Neural cell (in vitro differentiated cells): ENCODE measurements around the gene CFAP43. TPM values are rescaled to one million over a fixed set of nuclear protein-coding genes. Genes with fewer than 3 reads are reported as not detected.

Source experiments
- H2AFZ ChIP-seq: fragments of 200-600, 300-800 bp; sonication (generic), shearing (Covaris generic); 2 replicates; pipeline ENCODE4 v1.6.0; 2014; ENCODE audit warnings: low read depth, mild to moderate bottlenecking, antibody characterized with exemption, low read length, moderate library complexity
- H3F3A ChIP-seq: fragments of 200-600 bp; shearing (Covaris generic); 2 replicates; pipeline ENCODE4 v1.6.1; 2016; ENCODE audit warnings: mild to moderate bottlenecking, moderate library complexity, mixed read lengths, antibody characterized with exemption, low read length; ENCODE audit not compliant: insufficient read depth, poor library complexity, severe bottlenecking
- H3K27ac ChIP-seq: fragments of 200-600, 300-800 bp; sonication (generic), shearing (Covaris generic); 2 replicates; pipeline ENCODE4 v1.5.1; 2014; ENCODE audit warnings: mild to moderate bottlenecking, low read length, moderate library complexity
- H3K27me3 ChIP-seq: fragments of 300-800, 200-600 bp; sonication (generic), shearing (Covaris generic); 2 replicates; pipeline ENCODE4 v1.6.0; 2014; ENCODE audit warnings: mild to moderate bottlenecking, low read depth, low read length, moderate library complexity; ENCODE audit not compliant: insufficient read depth
- H3K36me3 ChIP-seq: fragments of 300-800, 200-600 bp; sonication (generic), shearing (Covaris generic); 2 replicates; pipeline ENCODE4 v1.5.1; 2014; ENCODE audit warnings: mild to moderate bottlenecking, antibody characterized with exemption, low read length, moderate library complexity; ENCODE audit not compliant: insufficient read depth
- H3K4me2 ChIP-seq: fragments of 300-800, 200-600 bp; sonication (generic), shearing (Covaris generic); 2 replicates; pipeline ENCODE4 v1.6.0; 2014; ENCODE audit warnings: mild to moderate bottlenecking, low read length
- H3K4me3 ChIP-seq: fragments of 300-800, 200-600 bp; sonication (generic), shearing (Covaris generic); 2 replicates; pipeline ENCODE4 v1.5.1; 2014; ENCODE audit warnings: mild to moderate bottlenecking, low read length, moderate library complexity
- H3K79me2 ChIP-seq: fragments of 200-600 bp; shearing (Covaris generic); replicated peaks from 2 replicates; pipeline ENCODE4 v1.6.0; 2014; ENCODE audit warnings: mild to moderate bottlenecking, low read length, moderate library complexity; ENCODE audit not compliant: insufficient read depth
- H3K9ac ChIP-seq: fragments of 300-800, 200-600 bp; sonication (generic), shearing (Covaris generic); 2 replicates; pipeline ENCODE4 v1.6.1; 2016; ENCODE audit warnings: mild to moderate bottlenecking, low read length, mixed read lengths
- H3K9me2 ChIP-seq: fragments of 200-600 bp; shearing (Covaris generic); 2 replicates; pipeline ENCODE4 v1.6.1; 2016; ENCODE audit warnings: mild to moderate bottlenecking, low read length, mixed read lengths; ENCODE audit not compliant: insufficient read depth
- H3K9me3 ChIP-seq: fragments of 200-600, 300-800 bp; sonication (generic), shearing (Covaris generic); 2 replicates; pipeline ENCODE4 v1.6.1; 2016; ENCODE audit warnings: mild to moderate bottlenecking, mixed run types, low read length, moderate library complexity, mixed read lengths
- H4K20me1 ChIP-seq: fragments of 200-600 bp; shearing (Covaris generic); 2 replicates; pipeline ENCODE4 v1.6.1; 2016; ENCODE audit warnings: mild to moderate bottlenecking, mixed run types; ENCODE audit not compliant: insufficient read depth
- CTCF ChIP-seq: fragments of 450-650 bp; IDR thresholded peaks from 2 replicates; pipeline ENCODE4 v1.5.1; 2014; ENCODE audit warnings: antibody characterized with exemption, mild to moderate bottlenecking, moderate library complexity; ENCODE audit not compliant: poor library complexity, severe bottlenecking
- EP300 ChIP-seq: fragments of 450-650 bp; conservative IDR thresholded peaks from 2 replicates; pipeline ENCODE4 v1.6.1; 2014; ENCODE audit warnings: antibody characterized with exemption, mild to moderate bottlenecking, moderate library complexity; ENCODE audit not compliant: poor library complexity, severe bottlenecking
- EZH2 ChIP-seq: fragments of 200-600, 300-800 bp; shearing (Covaris generic), sonication (generic); IDR thresholded peaks from 2 replicates; pipeline ENCODE4 v1.6.1; 2014; ENCODE audit warnings: antibody characterized with exemption, low read length, borderline replicate concordance, mild to moderate bottlenecking; ENCODE audit not compliant: insufficient read depth, poor library complexity, severe bottlenecking
- MXI1 ChIP-seq: fragments of 450-650 bp; conservative IDR thresholded peaks from 2 replicates; pipeline ENCODE4 v1.6.1; 2014; ENCODE audit warnings: antibody characterized with exemption, mild to moderate bottlenecking; ENCODE audit not compliant: poor library complexity, severe bottlenecking
- POLR2AphosphoS5 ChIP-seq: IDR thresholded peaks from 2 replicates; pipeline ENCODE4 v1.6.1; 2012
- RAD21 ChIP-seq: fragments of 450-650 bp; conservative IDR thresholded peaks from 2 replicates; pipeline ENCODE4 v1.6.1; 2014; ENCODE audit warnings: antibody characterized with exemption, mild to moderate bottlenecking, moderate library complexity
- REST ChIP-seq: IDR thresholded peaks from 2 replicates; pipeline ENCODE4 v1.6.1; 2012; ENCODE audit warnings: borderline replicate concordance
- SMC3 ChIP-seq: fragments of 450-650 bp; conservative IDR thresholded peaks from 2 replicates; pipeline ENCODE4 v1.6.1; 2014; ENCODE audit warnings: antibody characterized with exemption, mild to moderate bottlenecking, moderate library complexity; ENCODE audit not compliant: poor library complexity
- TAF1 ChIP-seq: IDR thresholded peaks from 2 replicates; pipeline ENCODE4 v1.6.1; 2012; ENCODE audit warnings: low read depth
- polyA plus RNA-seq: library from polyadenylated mRNA; depleted of rRNA; stranded (reverse); fragments of >200 nt; gene quantifications from 2 replicates; pipeline ENCODE4 v1.2.3, GENCODE V29; 2014

CFAP43 gene
- polyA plus RNA-seq, 1 donor from 2014 or later = 5.0 TPM

DNA sequence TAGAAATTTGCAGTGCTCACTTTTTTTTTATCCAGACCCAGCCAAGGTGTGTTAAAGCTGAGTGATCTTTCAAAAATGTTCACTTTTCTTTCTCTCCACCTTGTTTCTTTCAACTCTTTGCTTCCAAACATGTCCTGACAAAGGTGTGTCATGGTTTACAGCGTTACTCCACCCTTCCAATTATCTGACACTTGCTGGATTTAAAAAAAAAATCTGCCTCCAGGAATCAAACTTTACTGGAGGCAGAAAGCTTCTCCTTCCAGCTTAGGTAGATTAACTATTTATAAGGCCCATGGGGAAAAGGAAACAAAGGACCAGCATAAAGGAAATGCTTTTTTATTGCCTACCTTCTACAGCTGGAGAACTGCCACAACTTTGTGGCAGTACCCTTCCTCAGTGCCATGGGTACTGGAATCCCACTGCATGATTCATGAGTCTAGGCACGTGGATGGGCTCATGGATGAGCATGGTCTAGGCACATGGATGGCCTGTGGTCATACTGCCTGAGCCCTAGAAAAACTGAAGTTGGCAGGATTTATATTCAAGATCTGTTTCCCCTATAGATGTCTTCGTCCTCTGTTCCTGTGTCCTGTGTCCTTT, 146.3 kb downstream of the CFAP43 start, which contains the start of gene COL17A1:
Gene COL17A1, minus strand, starts transcription at position 80 of the 600 bp plus-strand sequence. CDS start 5,207 bp downstream, outside the sequence.
- no peak within 1 kb of the TSS for H2AFZ ChIP-seq
- TF ChIP-seq TAF1 (no peak), RAD21 (no peak), POLR2AphosphoS5 (no peak), EP300 (no peak), CTCF (no peak), EZH2 (no peak), MXI1 (no peak), REST (no peak), SMC3 (no peak)
- no peak within 1 kb of the TSS for H3K27ac ChIP-seq
- no peak within 1 kb of the TSS for H3K9ac ChIP-seq
- H3K9me2 ChIP-seq = no peaks in the 10 kb centered on the region
- H3K79me2 ChIP-seq = no peaks in the 10 kb centered on the region
- no peaks in the 10 kb centered on the region for H4K20me1 ChIP-seq
- no peaks in the 10 kb centered on the region for H3F3A ChIP-seq
- no peak within 1 kb of the TSS for H3K4me3 ChIP-seq
- H3K36me3 ChIP-seq = no peaks in the 10 kb centered on the region
- no peaks in the 10 kb centered on the region for H3K27me3 ChIP-seq
- H3K4me2 ChIP-seq = no peak within 1 kb of the TSS
- H3K9me3 ChIP-seq = no peaks in the 10 kb centered on the region

GRCh38 chr10:104084482-104085142, 147.6 kb downstream of the CFAP43 start:
- Histone ChIP-seq H3K4me3 (no peak overlapping the region), H3K36me3 (no peaks in the 10 kb centered on the region), H3K9ac (no peak overlapping the region), H3K4me2 (no peak overlapping the region), H4K20me1 (no peaks in the 10 kb centered on the region), H3F3A (no peaks in the 10 kb centered on the region), H3K9me3 (no peaks in the 10 kb centered on the region), H3K79me2 (no peaks in the 10 kb centered on the region), H2AFZ (no peak overlapping the region), H3K27me3 (no peaks in the 10 kb centered on the region), H3K9me2 (no peaks in the 10 kb centered on the region), H3K27ac (no peak overlapping the region)
- TF ChIP-seq EZH2 = no peak
- TF ChIP-seq REST = no peak
- no peak for TF ChIP-seq SMC3
- TF ChIP-seq EP300 = no peak
- no peak for TF ChIP-seq POLR2AphosphoS5
- TF ChIP-seq CTCF = no peak
- no peak for TF ChIP-seq MXI1
- no peak for TF ChIP-seq TAF1
- no peak for TF ChIP-seq RAD21
